ENCODE data around the gene KCNJ16.

DNA sequence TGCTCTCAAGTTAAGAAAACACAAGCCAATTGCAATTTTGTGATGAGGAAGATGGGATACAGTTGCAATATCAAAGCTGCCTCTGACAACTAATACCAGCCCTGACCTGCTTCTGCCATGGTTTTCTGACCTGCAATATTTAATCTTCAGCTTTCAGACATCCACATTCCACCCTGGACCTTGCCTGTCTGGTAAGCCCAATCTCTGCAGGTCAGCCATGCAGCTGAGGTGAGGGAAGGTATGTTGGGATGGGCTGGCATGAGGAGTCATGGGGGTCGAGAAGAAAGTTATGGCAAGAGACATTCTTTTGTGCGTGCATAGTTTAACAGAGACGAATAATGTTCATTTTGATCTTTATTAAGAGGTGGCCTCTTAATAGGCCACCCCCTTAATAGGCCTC lies 31.5 kb downstream of the KCNJ16 start:
- TF ChIP-seq, protein P1, sequence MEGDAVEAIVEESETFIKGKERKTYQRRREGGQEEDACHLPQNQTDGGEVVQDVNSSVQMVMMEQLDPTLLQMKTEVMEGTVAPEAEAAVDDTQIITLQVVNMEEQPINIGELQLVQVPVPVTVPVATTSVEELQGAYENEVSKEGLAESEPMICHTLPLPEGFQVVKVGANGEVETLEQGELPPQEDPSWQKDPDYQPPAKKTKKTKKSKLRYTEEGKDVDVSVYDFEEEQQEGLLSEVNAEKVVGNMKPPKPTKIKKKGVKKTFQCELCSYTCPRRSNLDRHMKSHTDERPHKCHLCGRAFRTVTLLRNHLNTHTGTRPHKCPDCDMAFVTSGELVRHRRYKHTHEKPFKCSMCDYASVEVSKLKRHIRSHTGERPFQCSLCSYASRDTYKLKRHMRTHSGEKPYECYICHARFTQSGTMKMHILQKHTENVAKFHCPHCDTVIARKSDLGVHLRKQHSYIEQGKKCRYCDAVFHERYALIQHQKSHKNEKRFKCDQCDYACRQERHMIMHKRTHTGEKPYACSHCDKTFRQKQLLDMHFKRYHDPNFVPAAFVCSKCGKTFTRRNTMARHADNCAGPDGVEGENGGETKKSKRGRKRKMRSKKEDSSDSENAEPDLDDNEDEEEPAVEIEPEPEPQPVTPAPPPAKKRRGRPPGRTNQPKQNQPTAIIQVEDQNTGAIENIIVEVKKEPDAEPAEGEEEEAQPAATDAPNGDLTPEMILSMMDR (IDR thresholded peaks at IDR 0.05): no peak
- no peak for TF ChIP-seq POLR2A (IDR thresholded peaks at IDR 0.05)

All from body of pancreas (tissue), 4 donors.